Activated CD4-positive, CD25-positive, alpha-beta regulatory T cell treated with anti-CD3 and anti-CD28 coated beads, Interleukin-2, amount 50 U/mL, for 24 hours (primary cell): ENCODE results near the gene INPP4B.
A peak's percentile ranks its signal among the peaks of the same experiment; 100 is the strongest.
"Not testable (repeated sequence)": the region's sequence is repeated elsewhere in the genome, so short reads cannot be mapped to it uniquely, and the experiment has no call there.

Source experiments
- ATAC-seq, 2 donors: fragments of 150-1000 bp; cut with Tn5 transposase; one replicate each; pipeline ENCODE4 v1.10.0; 2021; ENCODE audit warnings: mild to moderate bottlenecking in 1 of 2, moderate library complexity in 1 of 2

The INPP4B gene

DNA sequence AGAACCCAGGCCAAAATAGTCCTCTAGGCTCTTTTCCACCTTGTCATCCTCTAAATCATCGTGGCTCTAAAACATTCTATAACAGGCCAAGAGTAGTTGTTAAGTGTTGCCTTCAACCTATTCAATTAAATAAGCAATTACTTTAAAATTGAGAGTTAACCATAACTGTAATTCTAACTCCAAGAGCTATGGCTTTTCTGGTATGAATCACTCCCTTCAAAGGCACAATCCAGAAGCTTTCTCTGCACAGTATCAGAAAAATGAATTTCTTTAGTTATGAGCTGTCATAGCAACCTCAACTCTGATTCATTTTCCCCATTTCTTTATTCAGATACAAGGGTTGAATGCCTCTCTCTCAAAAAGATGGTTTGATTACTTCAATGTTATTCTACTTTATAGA lies 21.7 kb downstream of the INPP4B start:
- ATAC-seq = peak; percentile 83 to 91

DNA sequence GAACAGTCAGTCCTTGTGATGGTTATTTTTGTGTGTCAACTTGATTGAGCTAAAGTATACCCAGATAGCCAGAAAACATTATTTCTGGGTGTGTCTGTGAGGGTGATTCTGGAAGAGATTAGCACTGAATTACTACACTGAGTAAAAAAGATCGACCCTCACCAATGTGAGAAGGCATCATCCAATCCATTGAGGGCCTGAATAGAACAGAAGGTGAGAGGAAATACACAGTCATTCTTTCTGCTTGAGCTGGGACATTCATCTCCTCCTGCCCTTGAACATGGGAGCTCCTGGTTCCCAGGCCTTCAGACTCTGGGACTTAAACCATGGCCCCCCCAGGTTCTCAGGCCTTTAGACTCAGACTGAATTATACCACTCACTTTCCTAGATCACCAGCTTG lies 22.3 kb downstream of the INPP4B start:
- ATAC-seq = no peak

- no peak for ATAC-seq
Measured at GRCh38 chr4:142818476-142818875, 27.6 kb downstream of the INPP4B start.

DNA sequence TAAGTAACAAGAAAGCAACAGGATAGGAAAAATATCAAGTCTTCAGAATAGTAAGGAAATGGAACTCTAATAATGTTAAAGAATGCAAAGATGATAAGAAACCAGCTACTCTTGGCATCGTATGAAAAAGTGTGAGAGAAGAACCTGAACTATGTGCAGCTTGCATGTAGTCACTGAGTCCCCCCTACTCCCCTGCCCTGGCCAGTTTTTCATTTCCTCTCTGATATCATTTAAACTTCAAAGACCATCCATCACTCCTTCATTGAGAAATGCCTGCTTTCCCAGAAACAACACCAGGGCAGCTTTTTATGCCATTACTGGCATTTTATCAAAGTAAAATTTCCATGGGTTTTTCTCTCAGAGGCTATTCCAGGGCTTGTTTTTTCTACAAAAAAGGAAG lies 28.1 kb downstream of the INPP4B start:
- no peak for ATAC-seq

DNA sequence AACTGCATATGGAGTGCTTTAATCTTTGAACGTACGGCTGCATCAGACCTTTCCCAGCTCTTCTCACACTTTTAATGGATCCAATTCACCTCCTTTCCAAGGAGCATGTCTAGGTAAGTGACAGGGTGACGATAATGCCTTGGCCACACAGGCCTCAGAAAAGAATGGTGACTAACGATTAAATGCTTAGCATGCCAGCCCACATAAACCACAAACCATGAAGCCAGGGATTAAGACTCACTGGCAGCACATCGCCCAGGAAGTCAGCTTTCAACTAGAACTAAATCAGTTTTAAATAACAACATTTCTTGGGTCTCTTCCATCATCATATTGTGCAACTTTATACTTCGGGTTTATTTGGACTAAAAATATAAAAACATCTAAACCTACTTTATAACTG lies 28.7 kb downstream of the INPP4B start:
- ATAC-seq = peak; percentile 70 to 78

DNA sequence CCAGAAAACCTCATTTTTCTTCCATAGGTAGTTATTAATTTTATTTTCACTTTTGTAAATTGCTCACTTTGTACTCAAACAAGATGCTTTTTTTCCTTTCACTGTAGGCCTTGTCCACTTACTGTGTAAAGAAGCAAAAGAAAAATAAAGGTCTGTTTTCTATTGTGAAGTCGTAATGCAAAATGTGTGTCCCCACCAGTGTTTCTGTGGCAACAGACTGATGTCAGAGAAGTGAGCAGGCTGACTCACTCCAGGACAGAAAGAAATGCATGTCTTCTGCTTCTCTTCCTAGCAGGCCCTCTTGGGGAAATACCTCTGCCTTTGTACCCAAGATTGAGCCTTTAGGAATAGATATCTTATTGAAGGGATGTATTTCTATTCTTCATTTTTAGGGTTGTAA lies 30.3 kb downstream of the INPP4B start:
- ATAC-seq = peak; percentile 76 to 77

DNA sequence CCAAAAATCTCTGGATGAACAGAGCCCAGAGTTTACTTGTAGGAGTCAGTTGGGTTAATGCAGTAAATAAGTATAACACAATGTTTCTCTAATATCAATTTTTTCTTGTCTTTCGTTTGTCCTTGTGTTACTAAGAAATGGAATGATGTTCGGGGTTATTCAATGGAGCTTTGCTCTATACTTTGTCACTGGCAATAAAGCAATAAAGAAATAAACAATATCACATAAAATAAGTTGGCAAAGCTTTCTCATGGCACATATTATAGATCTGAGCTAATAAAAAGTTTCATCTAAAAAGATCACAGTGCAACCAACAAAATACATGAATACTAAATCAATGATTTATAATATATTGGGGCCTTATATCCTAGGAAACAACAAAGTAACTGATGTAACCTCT lies 32.7 kb downstream of the INPP4B start:
- no peak for ATAC-seq

DNA sequence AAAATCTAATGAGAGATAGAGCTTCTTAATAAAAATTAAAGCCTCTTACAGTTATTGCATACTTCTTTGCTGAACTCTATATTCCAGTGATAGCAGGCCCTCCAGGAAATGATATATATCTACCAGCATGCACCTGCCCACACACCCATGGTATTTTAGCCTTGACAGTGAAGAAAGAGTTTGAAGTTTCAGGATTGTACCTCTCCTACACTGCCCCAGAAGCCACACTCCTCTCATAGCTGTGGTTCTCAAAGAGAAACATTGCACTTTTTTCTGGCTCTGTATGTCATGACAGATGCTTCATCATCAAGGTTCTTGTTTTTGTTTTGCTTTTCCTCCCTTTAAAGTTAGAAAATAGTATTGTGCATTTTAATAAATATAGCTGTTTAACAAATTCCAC lies 34.0 kb downstream of the INPP4B start:
- no peak for ATAC-seq

DNA sequence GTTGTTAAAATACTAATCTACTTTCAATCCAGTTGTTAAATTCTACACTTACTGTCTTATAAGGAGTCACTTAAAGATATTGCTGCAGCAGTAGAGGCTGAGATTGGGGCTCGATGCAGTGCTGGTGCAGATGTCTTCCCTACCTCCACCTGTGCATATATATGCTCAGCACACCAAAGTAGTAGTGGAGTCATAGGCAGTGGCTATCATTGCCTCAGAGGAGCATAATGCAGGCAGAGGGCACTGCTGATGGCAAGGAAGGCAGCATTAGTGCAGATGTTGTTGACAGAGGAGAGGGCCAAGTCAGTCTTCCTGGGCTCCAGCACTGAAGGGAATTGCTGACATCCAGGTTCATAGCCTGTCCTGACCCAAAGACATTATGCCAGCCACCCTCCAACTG lies 35.1 kb downstream of the INPP4B start:
- ATAC-seq = no peak

DNA sequence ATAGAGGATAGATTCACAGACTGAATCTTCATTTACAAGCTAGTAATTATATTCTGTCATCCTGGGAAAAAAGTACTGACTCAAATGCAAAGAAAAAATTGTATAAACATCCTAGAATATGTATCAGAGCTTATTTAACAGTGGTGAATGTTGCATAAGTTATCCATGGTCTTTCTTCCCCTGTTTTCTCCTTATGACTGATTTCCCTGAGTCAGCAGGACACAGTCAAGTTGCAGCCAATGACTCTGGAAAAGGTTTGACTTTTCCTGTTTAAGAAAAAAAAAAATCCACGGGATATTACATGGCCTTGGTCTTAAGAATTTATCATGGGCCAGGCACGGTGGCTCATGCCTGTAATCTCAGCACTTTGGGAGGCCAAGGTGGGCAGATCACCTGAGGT lies 36.5 kb downstream of the INPP4B start:
- ATAC-seq = no peak

GRCh38 chr4:142803879-142804278 lies 42.2 kb downstream of the INPP4B start:
- ATAC-seq = not testable (repeated sequence)

DNA sequence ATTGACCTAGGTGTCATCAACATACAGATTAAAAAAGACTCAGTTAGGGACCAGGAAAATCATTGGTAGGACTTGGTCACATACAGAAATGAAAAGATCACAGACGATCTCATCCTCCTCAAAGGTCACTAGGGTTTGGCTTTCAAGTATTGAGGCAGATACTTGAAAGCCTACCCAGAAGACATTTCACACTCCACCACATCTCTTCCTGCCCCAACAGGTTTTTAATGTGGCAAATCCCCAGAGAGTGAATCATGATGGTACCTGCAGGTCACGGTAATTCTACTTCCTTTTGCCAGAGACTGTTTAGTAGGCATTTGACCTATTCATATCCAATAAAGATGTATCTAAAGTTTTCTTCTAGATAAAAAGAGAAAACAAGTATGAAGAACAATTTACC lies 44.1 kb downstream of the INPP4B start:
- peak in 1 of 2 donors; percentile 32 for ATAC-seq

DNA sequence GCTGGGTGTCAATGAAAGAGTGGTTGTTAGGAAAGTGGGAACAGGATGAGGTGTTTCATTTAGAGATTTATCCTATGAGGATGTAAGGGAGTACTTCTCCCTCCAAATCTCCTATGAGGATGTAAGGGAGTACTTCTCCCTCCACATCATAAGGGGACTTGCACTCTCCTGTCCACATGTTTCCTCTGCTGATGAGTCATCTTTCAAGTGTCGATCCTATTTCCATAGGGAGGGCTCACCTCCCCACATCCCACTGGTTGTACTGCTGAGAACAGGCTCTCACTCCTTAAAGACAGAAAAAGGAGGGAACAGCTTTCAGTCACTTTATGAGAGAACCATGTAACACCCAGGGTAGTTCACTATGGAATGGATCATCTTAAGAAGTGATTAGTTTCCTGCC lies 65.0 kb downstream of the INPP4B start:
- no peak for ATAC-seq

- ATAC-seq = no peak
Measured at GRCh38 chr4:142778900-142779299, 67.2 kb downstream of the INPP4B start.

GRCh38 chr4:142778430-142778829 lies 67.7 kb downstream of the INPP4B start:
- ATAC-seq = no peak

GRCh38 chr4:142777045-142777743 lies 68.9 kb downstream of the INPP4B start:
- no peak for ATAC-seq

DNA sequence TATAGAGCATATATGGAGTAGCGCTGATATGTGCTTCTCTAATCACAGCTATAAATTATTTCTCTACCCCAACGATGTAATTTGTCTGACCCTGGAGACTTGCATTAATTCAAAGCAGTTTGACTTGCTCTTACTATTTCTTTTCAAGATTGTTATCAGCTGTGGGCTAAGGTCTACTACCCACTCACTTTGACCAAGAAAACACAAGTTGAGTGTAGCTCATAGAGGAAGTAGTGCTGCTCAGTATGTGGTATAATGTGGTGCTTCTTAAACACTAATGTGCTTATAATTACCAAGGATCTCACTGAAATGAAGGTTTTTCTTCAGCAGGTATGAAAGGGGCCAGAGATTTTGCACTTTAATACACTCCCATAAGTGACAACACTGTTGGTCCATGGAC lies 70.1 kb downstream of the INPP4B start:
- no peak for ATAC-seq

DNA sequence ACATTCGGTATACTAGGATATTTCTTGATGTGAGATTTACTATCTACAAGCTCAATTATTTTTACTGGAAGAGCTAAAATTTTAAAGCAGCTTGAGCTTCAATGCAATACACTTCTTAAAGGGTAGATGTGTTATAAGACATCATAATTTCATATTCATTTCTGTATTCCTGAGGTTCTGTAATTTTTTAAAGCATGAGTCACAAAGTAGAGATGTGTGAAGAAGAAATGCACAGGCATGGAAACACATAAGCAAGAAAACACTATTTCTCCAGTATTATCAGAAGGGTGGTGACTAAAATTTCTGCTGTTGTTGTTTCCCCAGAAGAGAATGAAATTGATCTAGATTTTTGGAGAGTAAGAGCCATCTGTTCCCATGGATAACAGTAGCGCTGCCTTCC lies 72.6 kb downstream of the INPP4B start:
- ATAC-seq = no peak

DNA sequence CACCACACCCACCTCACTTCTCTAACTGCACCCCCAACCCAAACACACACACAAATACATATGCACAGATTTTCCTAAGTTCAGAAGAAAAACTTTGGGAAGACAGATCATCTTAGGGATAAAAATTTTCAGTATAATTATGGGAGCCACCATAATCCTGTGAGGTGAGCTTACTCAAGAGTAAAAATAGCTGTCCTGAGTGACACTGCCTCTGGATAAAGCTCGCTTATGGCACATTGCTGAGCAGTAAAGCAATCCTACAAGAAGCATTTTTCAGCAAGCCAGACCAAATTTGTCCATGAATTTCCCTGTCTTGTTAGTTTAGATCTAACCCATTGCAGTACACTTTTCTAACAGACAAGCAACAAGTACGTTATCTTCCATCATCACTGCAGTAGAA lies 83.8 kb downstream of the INPP4B start:
- ATAC-seq = no peak

- ATAC-seq = no peak
Measured at GRCh38 chr4:142752202-142752786, 93.8 kb downstream of the INPP4B start.

- ATAC-seq = no peak
Measured at GRCh38 chr4:142743121-142743825, 102.8 kb downstream of the INPP4B start.

GRCh38 chr4:142741995-142742394 lies 104.1 kb downstream of the INPP4B start:
- no peak for ATAC-seq

DNA sequence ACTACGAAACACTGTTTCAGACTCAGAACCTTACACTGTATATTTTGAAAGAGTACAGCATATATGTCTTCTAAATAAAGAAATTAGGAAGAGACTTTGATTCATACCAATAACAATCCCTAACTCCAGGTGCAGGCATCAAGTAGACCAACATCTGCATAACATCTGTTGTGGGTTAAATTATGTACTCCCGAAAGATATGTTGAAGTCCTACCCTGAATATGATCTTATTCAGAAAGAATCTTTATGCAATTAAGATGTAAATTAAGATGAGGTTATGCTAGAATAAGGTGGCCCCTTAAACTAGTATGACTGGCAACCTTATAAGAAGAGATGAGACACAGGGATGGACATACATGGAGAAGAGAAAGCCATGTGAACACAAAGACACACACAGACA lies 117.9 kb downstream of the INPP4B start:
- no peak for ATAC-seq

DNA sequence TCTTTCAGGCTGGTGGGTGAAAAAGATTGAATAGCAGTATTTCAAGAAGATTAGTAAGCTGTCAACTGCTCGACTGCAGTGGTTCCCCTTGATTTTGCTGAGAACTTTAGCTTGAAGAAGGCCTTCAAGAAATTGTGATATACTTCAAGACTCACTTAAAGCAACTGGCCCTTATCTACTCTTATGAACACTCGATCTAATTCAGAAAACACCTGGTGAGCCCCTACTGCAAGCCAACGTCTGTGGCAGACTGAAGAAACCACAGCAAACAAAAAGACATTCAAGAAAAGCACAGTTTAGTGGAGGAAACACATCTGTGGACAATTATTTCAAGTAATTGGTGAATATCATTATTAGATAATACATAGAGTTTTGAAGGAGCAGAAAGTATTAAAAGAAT lies 119.0 kb downstream of the INPP4B start:
- ATAC-seq = no peak
